Neuronal stem cell (in vitro differentiated cells): ENCODE results near the gene PIEZO1.

Source experiments
- DNase-seq: peaks from one replicate; pipeline ENCODE4 v3.0.0-alpha.2; 2013; ENCODE audit warnings: low spot score
- H2AFZ ChIP-seq: one replicate; pipeline ENCODE4 v1.6.1; 2013; ENCODE audit warnings: mild to moderate bottlenecking, low read length, inconsistent platforms
- H2AK5ac ChIP-seq: 2 replicates; pipeline ENCODE4 v1.6.1; 2013; ENCODE audit warnings: low read depth, mild to moderate bottlenecking, inconsistent platforms, low read length, moderate library complexity, mixed read lengths
- H2BK120ac ChIP-seq: 2 replicates; pipeline ENCODE4 v1.6.1; 2013; ENCODE audit warnings: low read depth, mild to moderate bottlenecking, inconsistent platforms, low read length, moderate library complexity, mixed read lengths
- H2BK12ac ChIP-seq: one replicate; pipeline ENCODE4 v1.6.1; 2013; ENCODE audit warnings: low read length, inconsistent platforms
- H2BK15ac ChIP-seq: 2 replicates; pipeline ENCODE4 v1.6.1; 2013; ENCODE audit warnings: mild to moderate bottlenecking, low read length, inconsistent platforms, mixed read lengths
- H2BK5ac ChIP-seq: one replicate; pipeline ENCODE4 v1.6.1; 2013; ENCODE audit warnings: inconsistent platforms, mild to moderate bottlenecking, low read length, moderate library complexity
- H3K14ac ChIP-seq: one replicate; pipeline ENCODE4 v1.6.1; 2013; ENCODE audit warnings: low read length, inconsistent platforms
- H3K18ac ChIP-seq: 2 replicates; pipeline ENCODE4 v1.6.1; 2013; ENCODE audit warnings: low read length, inconsistent platforms
- H3K23ac ChIP-seq: 2 replicates; pipeline ENCODE4 v1.6.1; 2013; ENCODE audit warnings: low read depth, mild to moderate bottlenecking, mixed read lengths, low read length, inconsistent platforms; ENCODE audit not compliant: poor library complexity
- H3K27ac ChIP-seq: replicated peaks from 3 replicates; pipeline ENCODE4 v1.5.1; 2013; ENCODE audit warnings: low read length, inconsistent platforms
- H3K27me3 ChIP-seq, 3 experiments: 2 replicates each; pipeline ENCODE4 v1.6.1; 2013; ENCODE audit warnings: low read length in 3 of 3, mild to moderate bottlenecking in 2 of 3, inconsistent platforms in 1 of 3, low read depth in 1 of 3, mixed read lengths in 1 of 3, moderate library complexity in 1 of 3; ENCODE audit not compliant: control insufficient read depth in 3 of 3, insufficient read depth in 3 of 3
- H3K36me3 ChIP-seq, 2 donors: replicated peaks in 1 of 2; 2 replicates each; pipeline ENCODE4 v1.6.1; 2013; ENCODE audit warnings: low read length in 2 of 2; ENCODE audit not compliant: control insufficient read depth in 2 of 2, insufficient read depth in 2 of 2
- H3K4ac ChIP-seq: 2 replicates; pipeline ENCODE4 v1.6.1; 2013; ENCODE audit warnings: inconsistent platforms, mild to moderate bottlenecking, low read length, moderate library complexity
- H3K4me1 ChIP-seq, 2 donors: 1 replicate in 1 of 2; 2 replicates in 1 of 2; pipeline ENCODE4 v1.6.1; 2013; ENCODE audit warnings: low read length in 2 of 2, low read depth in 1 of 2; ENCODE audit not compliant: control insufficient read depth in 2 of 2, insufficient read depth in 1 of 2
- H3K4me2 ChIP-seq: one replicate; pipeline ENCODE4 v1.6.1; 2013; ENCODE audit warnings: mild to moderate bottlenecking, low read length, inconsistent platforms; ENCODE audit not compliant: insufficient read depth, poor library complexity, severe bottlenecking
- H3K4me3 ChIP-seq, 2 donors: 2 replicates each; pipeline ENCODE4 v1.5.1; 2013; ENCODE audit warnings: low read length in 2 of 2, mild to moderate bottlenecking in 2 of 2, inconsistent platforms in 1 of 2, moderate library complexity in 1 of 2
- H3K79me1 ChIP-seq: one replicate; pipeline ENCODE4 v1.6.1; 2013; ENCODE audit warnings: low read depth, mild to moderate bottlenecking, inconsistent platforms, low read length, moderate library complexity
- H3K9ac ChIP-seq: one replicate; pipeline ENCODE4 v1.6.1; 2013; ENCODE audit warnings: mild to moderate bottlenecking, low read depth, low read length, inconsistent platforms; ENCODE audit not compliant: poor library complexity
- H3K9me3 ChIP-seq, 2 donors: replicated peaks in 1 of 2; 2 replicates each; pipeline versions ENCODE3 to v1.6.1; 2013; ENCODE audit warnings: low read length in 2 of 2, mild to moderate bottlenecking in 2 of 2, inconsistent platforms in 1 of 2, low read depth in 1 of 2, mixed read lengths in 1 of 2, moderate library complexity in 1 of 2; ENCODE audit not compliant: control insufficient read depth in 2 of 2, insufficient read depth in 1 of 2
- H4K8ac ChIP-seq: one replicate; pipeline ENCODE4 v1.6.1; 2013; ENCODE audit warnings: low read depth, mild to moderate bottlenecking, inconsistent platforms, low read length, moderate library complexity
- H4K91ac ChIP-seq: one replicate; pipeline ENCODE4 v1.6.1; 2013; ENCODE audit warnings: low read length, low read depth, mild to moderate bottlenecking, inconsistent platforms; ENCODE audit not compliant: poor library complexity
- WGBS, 2 donors: extraction: QIAGEN DNeasy Blood & Tissue Kit; methylation state at CpG; one replicate each; pipeline ENCODE4 v1.1.7; 2013; ENCODE audit warnings: missing lambda C conversion rate in 2 of 2, mixed read lengths in 1 of 2; ENCODE audit not compliant: insufficient read length in 2 of 2, insufficient replicate concordance in 1 of 2; ENCODE audit errors: extremely low coverage in 2 of 2; 5-methylcytosine and 5-hydroxymethylcytosine counted together

The PIEZO1 gene

GRCh38 chr16:88782454-88783390 lies 2.3 kb downstream of the PIEZO1 start:
- H3K9ac ChIP-seq, result no peak overlapping the region
- H3K27me3 ChIP-seq, result peaks cover 0 to 47% (median 18%) of the 10 kb centered on the region in 3 experiments
- no peak overlapping the region for H2BK5ac ChIP-seq
- no peak overlapping the region for H2BK12ac ChIP-seq
- no peak overlapping the region for H2AFZ ChIP-seq
- H2BK15ac ChIP-seq, result peak overlapping the region; percentile 91
- peaks cover 17 to 18% of the 10 kb centered on the region in 2 donors for H3K4me1 ChIP-seq
- no peaks in the 10 kb centered on the region for H3K9me3 ChIP-seq
- no peak overlapping the region for H4K91ac ChIP-seq
- H2BK120ac ChIP-seq, result no peak overlapping the region
- no peaks in the 10 kb centered on the region for H3K36me3 ChIP-seq
- no peak overlapping the region for H3K27ac ChIP-seq
- H3K4ac ChIP-seq, result peak overlapping the region; percentile 53
- no peak overlapping the region for H3K23ac ChIP-seq
- no peak overlapping the region for H4K8ac ChIP-seq
- no peak for DNase-seq
- no peak overlapping the region for H3K4me3 ChIP-seq
- peak overlapping the region; percentile 97 for H2AK5ac ChIP-seq
- no peak overlapping the region for H3K4me2 ChIP-seq
- H3K14ac ChIP-seq, result no peak overlapping the region
- peaks cover 3% of the 10 kb centered on the region for H3K79me1 ChIP-seq
- no peak overlapping the region for H3K18ac ChIP-seq
- no CpG with 5 or more reads among the region's 16 CpGs for WGBS, 2 donors

DNA sequence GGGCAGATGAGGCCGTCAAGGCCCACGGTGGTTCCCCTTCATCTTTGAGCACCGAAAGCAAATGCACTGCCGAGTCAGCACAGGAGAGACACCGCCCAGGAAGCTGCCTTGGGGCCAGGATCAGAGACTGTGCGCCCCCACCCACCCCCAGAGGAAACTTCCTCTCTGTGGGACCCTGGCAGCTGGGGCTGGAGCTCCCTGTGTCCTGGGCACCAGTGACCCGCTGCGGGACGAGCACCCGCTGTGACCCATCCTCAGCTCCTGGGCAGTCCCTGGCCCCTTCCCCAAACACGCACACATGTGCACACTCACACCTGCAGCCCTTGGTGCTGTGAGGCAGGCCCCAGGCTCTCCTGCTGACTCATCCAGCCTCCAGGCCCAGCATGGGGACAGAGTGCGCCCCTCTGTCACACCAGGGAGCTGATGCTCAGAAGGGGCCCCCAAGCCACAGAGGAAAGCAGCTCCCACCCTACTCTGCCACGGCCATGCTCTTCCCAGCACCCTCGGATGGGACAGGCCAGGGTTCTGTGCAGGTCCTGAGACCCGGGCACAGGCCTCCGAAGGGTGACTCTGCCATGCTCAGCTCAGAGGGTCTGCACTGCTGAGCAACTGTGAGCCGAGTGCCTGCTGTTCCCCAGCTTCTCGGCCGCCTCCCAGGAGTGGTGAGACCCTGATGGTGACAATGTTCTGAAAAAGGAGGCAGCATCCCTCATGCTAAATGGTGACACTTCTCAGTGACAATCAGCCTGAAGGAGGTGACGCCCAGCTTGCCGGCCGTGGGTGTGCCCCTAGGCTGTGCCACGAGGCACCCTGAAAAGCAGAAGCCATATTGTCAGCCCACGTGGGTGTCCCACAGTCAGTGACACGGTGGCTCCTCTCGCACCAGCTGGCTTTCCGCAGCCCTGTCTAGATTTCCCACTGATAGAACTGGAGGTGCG lies 3.6 kb downstream of the PIEZO1 start:
- no peak overlapping the region for H2BK5ac ChIP-seq
- peaks cover 19 to 22% of the 10 kb centered on the region in 2 donors for H3K4me1 ChIP-seq
- H2AK5ac ChIP-seq, result peak overlapping the region; percentile 97
- no peak overlapping the region for H3K4me2 ChIP-seq
- H3K9me3 ChIP-seq, result no peaks in the 10 kb centered on the region
- H3K9ac ChIP-seq, result no peak overlapping the region
- H2BK120ac ChIP-seq, result peak overlapping the region; percentile 81
- peak overlapping the region; percentile 81 for H2BK12ac ChIP-seq
- no CpG with 5 or more reads among the region's 28 CpGs for WGBS, 2 donors
- no peak overlapping the region for H3K27ac ChIP-seq
- peaks cover 0 to 43% (median 18%) of the 10 kb centered on the region in 3 experiments for H3K27me3 ChIP-seq
- H3K79me1 ChIP-seq, result peaks cover 6% of the 10 kb centered on the region
- peak overlapping the region; percentile 85 for H4K91ac ChIP-seq
- no peak overlapping the region for H2BK15ac ChIP-seq
- DNase-seq, result no peak
- no peak overlapping the region for H4K8ac ChIP-seq
- no peak overlapping the region for H3K4me3 ChIP-seq
- H3K18ac ChIP-seq, result peak overlapping the region; percentile 89
- no peaks in the 10 kb centered on the region for H3K36me3 ChIP-seq
- H3K23ac ChIP-seq, result peak overlapping the region; percentile 97
- H3K4ac ChIP-seq, result peak overlapping the region; percentile 29
- no peak overlapping the region for H2AFZ ChIP-seq
- H3K14ac ChIP-seq, result peak overlapping the region; percentile 75

DNA sequence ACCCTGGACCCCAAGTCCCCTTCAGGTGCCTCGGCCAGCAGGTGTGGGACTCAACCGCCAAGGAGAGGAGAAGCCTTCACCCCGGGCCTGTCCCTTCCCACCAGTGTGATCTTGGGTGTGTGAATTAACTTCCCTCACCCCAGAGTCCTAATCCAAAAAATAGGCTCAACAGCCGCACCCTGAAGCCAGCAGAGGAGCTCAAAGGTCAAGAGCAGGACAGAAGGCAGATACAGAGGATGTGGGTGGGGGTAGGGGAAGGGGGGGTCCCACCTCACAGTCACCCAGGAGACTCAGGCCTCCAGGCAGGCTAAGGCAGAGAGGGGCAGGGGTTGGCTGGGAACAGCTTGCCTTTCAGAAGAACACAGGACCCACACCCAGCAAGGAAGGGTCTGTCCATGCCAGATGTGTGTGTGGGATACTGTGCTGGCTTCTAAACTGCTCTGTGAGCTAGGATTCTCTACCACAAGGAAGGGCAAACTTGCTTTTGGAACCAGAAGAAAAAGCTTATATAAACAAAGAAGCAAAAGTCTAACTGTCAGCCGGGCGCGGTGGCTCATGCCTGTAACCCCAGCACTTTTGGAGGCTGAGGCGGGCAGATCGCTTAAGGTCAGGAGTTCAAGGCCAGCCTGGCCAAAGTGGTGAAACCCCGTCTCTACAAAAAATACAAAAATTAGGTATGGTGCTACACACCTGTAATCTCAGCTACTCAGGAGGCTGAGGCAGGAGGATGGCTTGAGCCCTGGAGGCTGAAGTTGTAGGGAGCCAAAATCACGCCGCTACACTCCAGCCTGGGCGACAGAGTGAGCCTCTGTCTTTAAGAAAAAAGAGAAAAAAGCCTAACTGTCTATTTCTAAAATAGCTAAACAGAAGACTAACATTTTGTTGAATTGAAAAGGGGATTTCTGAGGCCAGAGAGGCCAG lies 4.6 kb downstream of the PIEZO1 start:
- no CpG with 5 or more reads among the region's 13 CpGs for WGBS, 2 donors
- DNase-seq, result no peak
- H3K4me3 ChIP-seq, result no peak overlapping the region

More for the DNA sequence above, 4.6 kb downstream of the PIEZO1 start:
- H2BK120ac ChIP-seq, result no peak overlapping the region
- H3K79me1 ChIP-seq, result peaks cover 7% of the 10 kb centered on the region
- no peak overlapping the region for H4K8ac ChIP-seq
- H2BK5ac ChIP-seq, result no peak overlapping the region
- H3K27ac ChIP-seq, result no peak overlapping the region
- peak overlapping the region; percentile 53 for H3K4ac ChIP-seq
- H3K18ac ChIP-seq, result peak overlapping the region; percentile 83
- peaks cover 17 to 22% of the 10 kb centered on the region in 2 donors for H3K4me1 ChIP-seq
- no peak overlapping the region for H3K4me2 ChIP-seq
- H3K9me3 ChIP-seq, result no peaks in the 10 kb centered on the region
- no peak overlapping the region for H3K9ac ChIP-seq
- peak overlapping the region; percentile 58 for H2BK12ac ChIP-seq
- no peak overlapping the region for H2AFZ ChIP-seq
- H3K23ac ChIP-seq, result peak overlapping the region; percentile 80
- no peak overlapping the region for H3K14ac ChIP-seq
- H4K91ac ChIP-seq, result no peak overlapping the region
- H3K36me3 ChIP-seq, result no peaks in the 10 kb centered on the region
- H3K27me3 ChIP-seq, result peaks cover 0 to 39% (median 14%) of the 10 kb centered on the region in 3 experiments
- H2BK15ac ChIP-seq, result peak overlapping the region; percentile 37
- H2AK5ac ChIP-seq, result peak overlapping the region; percentile 63
